OCI-M1 (cell line): ENCODE data around the gene SEC22A.

Source experiments
- DNase-seq: peaks from one replicate; lab custom pipeline; 2025; lab: John Stamatoyannopoulos, UW

The SEC22A gene

DNA sequence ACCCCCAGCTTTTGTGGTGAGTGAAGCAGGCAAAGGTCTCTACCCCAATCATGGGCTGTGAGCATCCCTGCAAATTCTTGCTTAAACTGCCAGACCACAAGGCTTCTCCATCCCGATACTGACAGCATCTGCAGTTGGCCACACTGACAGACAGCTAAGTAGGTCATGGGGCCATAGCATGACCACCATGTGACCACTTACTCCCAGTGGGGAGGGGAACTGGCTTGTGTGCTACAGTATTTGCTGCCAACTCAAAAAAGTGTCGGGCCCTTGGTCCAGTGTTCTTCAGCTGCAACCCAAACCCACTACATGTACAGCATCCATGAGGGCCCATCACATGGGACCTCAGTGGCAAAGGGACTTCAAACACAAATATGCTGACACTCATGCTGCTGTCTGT is 103.4 kb downstream of the SEC22A start:
- DNase-seq: no peak

DNA sequence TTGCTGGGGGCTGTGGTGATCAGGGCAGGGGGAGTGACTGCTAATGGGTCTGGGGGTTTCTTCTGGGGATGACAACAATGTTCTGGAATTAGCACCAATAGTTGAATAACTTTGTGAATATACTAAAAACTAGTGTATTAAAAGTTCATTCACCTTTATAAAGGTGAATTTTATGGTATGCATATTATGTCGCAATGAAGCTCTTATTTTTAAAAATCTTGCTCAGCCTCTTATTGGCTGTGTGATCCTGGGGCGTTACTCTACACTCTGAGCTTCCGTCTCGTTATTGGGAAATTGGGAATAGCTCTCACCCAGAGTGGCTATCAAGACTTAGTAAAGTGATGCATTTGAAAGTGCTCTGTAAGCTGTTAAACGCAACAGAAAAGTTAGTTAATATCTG is 105.3 kb downstream of the SEC22A start:
- no peak for DNase-seq

DNA sequence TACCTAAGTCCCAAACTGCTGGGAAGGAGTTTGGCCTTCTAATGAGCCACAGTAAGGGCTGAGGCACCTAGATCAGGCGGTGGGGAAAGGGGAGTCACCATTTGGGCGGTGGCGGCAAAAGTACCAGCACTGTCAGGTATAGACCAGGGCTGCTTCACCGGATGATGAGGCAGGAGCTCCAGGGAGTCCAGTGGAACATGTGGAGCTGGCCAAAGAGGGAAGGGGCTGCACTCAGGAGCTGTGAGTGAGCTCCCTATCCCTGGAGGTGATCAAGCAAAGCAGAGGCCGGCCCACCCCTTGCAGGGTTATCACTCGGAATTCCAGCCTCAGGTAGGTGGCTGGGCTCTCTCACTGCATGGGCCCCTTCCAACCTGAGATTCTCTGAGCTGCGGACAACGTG is 108.4 kb downstream of the SEC22A start:
- no peak for DNase-seq

DNA sequence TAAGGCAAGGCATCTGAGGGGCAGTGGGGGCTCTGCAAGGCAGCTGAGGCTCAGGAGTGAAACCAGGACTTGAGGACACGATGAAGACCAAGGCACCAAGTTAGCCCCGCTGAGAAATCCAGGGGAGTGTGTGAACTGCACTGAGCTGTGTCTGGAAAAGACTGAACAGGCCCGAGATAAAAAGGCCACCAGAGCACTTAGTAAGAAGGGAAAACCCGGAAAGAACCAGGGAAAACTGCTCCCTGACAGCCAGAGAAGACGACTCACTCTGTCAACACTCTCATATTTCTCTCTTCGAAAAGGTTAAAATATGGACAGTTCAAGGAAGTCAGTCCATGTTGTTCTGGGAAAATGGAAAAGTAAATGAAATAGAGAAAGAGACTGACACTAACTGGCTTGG is 109.0 kb downstream of the SEC22A start:
- DNase-seq: no peak

DNA sequence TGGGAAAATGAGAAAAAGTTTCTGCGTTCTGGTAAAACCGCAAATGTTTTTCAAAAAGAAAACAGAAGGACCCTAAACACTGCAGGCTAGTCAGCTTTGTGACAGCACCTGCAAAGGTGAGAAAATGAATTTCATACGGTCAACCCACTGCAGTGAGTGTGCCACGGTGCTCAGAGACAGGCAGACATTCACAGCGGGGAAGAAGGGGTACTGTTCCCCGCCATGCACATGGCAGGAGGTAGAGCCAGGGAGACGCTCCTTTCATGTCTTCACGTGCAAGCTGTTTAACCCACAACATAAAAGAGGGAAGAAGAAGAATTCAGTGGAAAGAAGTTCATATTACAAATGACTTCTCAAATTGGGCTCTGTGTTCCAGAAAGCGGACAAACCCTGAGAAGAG is 109.5 kb downstream of the SEC22A start:
- no peak for DNase-seq

DNA sequence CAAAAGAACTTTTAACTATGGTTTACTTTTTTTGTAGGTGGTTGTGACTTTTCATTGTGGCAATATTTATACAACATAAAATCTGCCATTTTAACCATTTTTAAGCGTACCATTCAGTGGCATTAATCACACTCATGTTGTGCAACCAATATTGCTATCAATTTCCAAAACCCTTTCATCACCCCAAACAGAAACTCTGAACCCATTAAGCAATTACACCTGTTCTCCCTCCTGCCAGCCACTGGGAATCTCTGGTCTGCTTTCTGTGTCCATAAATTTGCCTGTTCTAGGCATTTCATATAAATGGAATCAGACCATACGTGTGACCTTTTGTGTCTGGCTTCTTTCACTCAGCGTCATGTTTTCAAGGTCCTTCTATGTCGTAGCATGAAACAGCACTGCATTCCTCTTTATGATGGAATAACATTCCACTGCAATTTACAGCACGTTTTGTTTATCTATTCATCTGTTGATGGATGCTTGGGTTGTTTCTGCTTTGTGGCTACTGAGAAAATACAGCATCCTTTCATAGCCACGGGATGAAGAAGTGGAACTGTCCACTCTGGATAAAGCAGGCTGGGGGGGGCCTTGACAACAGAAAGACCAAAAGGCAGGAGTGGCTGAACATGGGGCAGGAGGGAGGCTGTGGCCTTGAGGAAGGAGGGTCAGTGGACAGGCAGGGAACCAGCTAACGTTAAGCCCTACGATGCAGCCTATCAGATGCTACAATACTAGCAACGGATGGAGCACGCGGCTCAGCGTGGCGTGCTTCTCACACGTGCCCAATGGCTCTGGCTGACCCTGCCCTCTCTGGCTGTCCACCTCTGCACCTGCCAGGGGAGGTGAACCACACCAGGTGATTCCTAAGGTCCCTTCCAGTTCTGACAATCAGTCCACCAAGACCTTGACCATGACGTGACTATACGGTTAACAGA is 110.9 kb downstream of the SEC22A start:
- DNase-seq: no peak

DNA sequence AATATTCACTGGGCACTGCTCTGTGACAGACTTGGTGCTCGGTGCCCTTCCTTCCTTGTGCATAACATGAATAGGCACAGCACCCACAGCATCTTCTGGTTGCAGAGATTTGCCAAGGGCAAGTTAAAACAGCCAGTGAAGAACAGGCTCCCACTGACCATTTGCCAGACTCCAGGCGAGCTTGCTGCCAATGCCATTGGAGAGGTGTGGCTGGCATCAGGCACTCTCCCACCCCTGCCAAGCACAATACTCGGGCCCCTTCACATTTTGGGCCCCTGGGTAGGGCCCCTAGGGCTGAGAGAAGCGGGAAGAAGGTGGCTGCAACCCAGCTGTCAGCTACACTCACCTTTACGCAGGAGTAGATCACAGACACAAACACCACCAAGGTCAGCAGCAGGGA is 112.1 kb downstream of the SEC22A start:
- no peak for DNase-seq

DNA sequence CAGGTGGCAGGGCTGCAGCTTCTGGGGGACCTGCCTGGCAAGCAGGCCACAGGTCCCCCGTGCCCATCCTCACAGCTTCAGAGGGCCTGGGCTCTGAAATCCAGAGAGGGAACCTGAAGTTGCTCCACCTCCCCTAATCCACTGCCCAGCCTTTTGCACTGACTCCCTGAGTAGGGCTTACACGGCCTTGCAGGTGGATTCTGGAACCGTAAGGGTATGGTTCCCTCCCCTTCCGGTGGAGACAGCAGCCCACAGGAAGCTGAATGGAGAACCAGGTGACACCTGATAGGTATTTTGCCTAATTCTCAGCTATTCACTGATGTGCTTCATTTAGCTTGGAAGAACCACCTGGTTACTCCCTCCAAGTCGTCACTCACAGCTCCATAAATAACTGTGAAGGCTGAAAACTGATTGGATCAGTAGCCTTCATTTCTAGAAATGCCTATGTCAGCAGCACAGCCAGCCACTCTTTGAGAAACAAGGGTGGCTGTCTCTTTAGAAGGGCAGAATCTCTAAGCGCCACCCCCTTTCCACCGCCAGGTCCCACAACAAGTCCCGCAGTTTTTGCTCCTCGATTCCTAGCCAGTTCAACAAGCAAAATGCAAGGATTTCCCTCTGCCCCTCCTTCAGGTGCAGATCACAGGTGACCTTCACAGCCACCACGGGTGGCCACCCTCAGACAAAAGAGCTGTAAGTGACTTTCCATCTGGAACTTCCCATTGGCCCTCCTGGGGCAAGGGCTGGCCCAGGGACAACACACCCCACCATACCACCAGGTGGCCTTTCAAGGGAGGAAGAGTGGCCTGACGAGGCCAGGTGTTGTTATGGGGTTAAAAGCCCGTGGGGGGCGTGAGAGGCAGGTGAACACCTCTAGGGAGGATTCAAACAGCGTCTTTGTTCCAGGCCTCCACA is 112.9 kb downstream of the SEC22A start:
- no peak for DNase-seq

DNA sequence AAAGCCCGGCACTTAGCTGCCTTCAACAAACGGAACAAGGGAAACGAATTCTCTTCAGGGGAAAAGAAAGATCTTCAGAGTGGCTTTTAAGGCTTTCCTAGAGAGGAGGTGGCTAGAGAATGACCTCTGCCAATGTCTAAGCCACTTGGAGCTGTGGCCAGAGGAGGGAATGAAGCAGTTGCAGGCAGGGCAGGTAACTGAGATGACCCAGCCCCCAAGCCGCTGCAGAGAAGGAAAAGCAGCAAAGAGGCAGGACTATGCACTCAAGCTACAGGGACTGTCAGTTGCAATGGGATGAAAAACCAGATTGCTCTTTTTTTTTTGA is 113.5 kb downstream of the SEC22A start:
- DNase-seq: no peak

DNA sequence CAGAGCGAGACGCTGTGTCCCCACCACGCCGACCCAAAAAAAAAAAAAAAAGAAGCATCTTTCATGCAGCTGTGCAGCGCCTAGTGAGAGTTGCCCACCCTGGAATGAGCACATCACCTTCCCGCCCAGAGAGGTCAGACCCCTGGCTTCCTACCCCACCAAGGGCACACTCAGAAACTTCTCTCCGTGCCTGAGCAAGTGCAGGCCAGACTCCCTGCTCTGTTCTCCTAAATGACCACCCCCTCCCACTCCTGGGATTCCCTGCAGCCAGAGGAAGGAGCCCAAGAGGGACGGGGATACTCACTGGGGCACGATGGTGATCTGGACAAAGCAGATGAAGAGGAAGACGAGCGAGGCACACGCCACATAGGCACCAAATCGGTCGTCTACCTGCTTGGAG is 116.0 kb downstream of the SEC22A start:
- DNase-seq: no peak

DNA sequence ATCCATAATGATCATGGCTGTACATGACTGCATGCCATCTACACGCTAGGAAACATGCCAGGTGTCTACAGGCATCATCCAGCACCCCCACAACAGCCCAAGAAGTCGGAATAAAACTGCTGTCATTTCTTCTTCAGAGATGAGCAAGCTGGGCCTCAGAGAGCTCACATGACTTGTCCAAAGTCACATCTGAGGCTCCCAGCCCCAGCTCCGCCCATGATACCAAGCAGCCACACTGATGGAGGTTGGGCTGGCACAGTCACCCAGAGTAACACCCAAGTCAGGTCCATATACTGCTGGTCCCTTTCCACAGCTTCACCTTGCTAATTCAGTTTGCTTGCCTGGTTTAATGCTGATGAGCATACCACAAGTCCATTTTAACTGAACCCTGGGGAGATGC is 116.6 kb downstream of the SEC22A start:
- DNase-seq: no peak

DNA sequence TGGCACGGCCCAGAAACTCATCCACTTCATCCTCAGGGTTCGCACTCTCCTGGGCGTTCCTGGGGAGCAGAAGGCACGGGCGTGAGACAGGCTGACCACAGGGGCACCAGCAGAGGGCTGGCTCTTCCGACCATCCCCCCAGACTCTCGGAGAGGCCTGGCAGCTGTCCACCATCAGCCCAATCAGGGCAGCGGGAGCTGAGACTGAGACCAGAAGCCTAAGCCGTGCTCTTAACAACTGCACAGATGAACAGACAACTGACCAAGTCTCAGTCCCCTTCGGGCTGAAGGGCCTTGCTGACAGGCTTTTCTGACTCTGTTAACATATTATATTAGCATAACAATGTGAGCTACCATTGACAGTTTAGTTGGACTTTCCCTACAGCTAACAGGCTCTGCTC is 118.0 kb downstream of the SEC22A start:
- no peak for DNase-seq

DNA sequence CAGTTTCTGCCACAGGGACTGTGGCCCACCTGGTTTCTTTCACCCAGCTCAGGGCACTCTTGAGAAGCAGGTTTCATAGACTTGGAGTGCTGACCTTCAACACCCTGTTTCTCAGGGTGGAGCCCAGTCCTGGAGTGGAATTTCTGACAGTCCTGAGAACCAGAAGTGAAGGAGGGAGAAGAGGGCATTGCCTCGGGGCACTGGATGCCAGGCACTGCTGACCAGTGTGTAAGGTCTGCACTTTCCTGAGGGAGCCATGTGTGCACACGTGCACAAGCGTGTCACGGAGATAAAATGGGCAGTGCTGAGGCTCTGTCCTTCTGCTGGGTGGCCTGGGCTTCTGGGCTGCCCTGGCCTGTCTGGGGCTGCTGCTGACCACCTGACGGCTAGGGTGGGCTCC is 118.5 kb downstream of the SEC22A start:
- DNase-seq: no peak

DNA sequence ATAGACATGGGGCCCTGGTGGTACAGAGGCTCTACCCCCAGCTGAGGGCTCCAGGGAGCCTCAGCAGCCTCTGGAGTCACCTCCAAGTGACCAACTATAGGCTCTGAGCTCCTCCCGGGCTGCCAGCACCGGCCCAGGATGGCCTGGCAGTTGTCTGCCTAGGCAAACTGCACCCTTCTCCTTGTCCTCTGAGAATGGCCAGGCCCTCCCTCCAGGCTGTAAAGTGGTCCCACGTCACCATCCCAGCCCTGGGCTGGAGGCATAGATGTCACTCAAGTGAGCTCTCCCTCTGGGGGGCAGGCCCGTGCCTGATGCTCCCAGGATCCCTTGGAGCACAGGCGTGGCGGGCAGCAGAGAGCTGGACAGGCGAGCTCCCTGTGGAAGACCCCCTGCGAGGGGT is 120.1 kb downstream of the SEC22A start:
- DNase-seq: no peak

DNA sequence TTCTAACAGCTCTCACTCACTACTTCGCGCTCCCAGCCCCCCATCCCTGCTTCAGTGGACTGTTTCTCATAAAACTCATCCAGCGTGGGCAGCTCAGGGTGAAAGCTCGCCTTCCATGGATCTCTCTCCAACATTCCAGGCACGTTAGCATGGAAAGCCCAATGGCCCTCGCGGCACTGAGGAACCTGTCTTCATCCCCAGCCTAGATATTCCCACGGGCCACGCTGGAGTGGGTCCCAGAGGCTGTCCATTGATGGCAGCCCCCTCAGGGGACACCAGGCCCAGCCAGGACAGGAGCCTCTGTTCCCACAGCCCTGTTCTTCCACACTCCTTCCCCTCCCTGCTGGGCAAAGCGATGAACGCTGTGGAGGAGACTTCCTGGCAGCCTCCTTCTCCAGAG is 121.1 kb downstream of the SEC22A start:
- no peak for DNase-seq
